Immature natural killer cell (primary cell): ENCODE measurements around the gene PYCARD. TPM values are rescaled to one million over a fixed set of nuclear protein-coding genes. Genes with fewer than 3 reads are reported as not detected.
"Not testable (repeated sequence)": the region's sequence is repeated elsewhere in the genome, so short reads cannot be mapped to it uniquely, and the experiment has no call there.

Experiments
- DNase-seq, 3 donors: peaks; one replicate each; pipeline ENCODE4 v3.0.0; 2022; ENCODE audit warnings: mixed read lengths in 1 of 3
- H3K27ac Mint-ChIP-seq, 6 donors: one replicate each; pipeline ENCODE4 v1.8.0; 2020; ENCODE audit warnings: mixed read lengths in 6 of 6, mild to moderate bottlenecking in 5 of 6, inconsistent platforms in 4 of 6, moderate library complexity in 3 of 6
- H3K27me3 Mint-ChIP-seq, 3 donors: one replicate each; pipeline ENCODE4 v1.8.0; 2020 to 2021; ENCODE audit warnings: low read depth in 3 of 3, mild to moderate bottlenecking in 3 of 3, mixed read lengths in 3 of 3, moderate library complexity in 3 of 3, inconsistent platforms in 1 of 3
- H3K36me3 Mint-ChIP-seq, 3 donors: one replicate each; pipeline ENCODE4 v1.8.0; 2020; ENCODE audit warnings: mixed read lengths in 3 of 3, inconsistent platforms in 2 of 3, mild to moderate bottlenecking in 2 of 3
- H3K4me1 Mint-ChIP-seq, 2 donors: one replicate each; pipeline ENCODE4 v1.8.0; 2020; ENCODE audit warnings: inconsistent platforms in 2 of 2, mild to moderate bottlenecking in 2 of 2, mixed read lengths in 2 of 2, moderate library complexity in 1 of 2
- H3K4me3 Mint-ChIP-seq, 5 donors: one replicate each; pipeline ENCODE4 v1.8.0; 2020; ENCODE audit warnings: mild to moderate bottlenecking in 5 of 5, mixed read lengths in 5 of 5, inconsistent platforms in 3 of 5, moderate library complexity in 3 of 5
- H3K9me3 Mint-ChIP-seq, 6 donors: one replicate each; pipeline ENCODE4 v1.8.0; 2020; ENCODE audit warnings: mild to moderate bottlenecking in 6 of 6, mixed read lengths in 6 of 6, inconsistent platforms in 4 of 6, moderate library complexity in 3 of 6
- polyA plus RNA-seq, 3 donors: library from polyadenylated mRNA; unstranded; fragments of 300-500 nt; fragmentation: Illumina TruSeq; gene quantifications; one replicate each; pipeline ENCODE4 v1.2.3, GENCODE V29; 2021

The PYCARD gene
- polyA plus RNA-seq, 3 donors from 2014 or later = 91.2 to 133 (median 118) TPM

- Mint-ChIP-seq H3K36me3 (peaks cover 46 to 59% (median 51%) of the 10 kb centered on the region in 3 donors), H3K4me1 (peaks cover 78 to 83% of the 10 kb centered on the region in 2 donors), H3K4me3 (peak overlapping the region; percentile 93 to 99 (median 96))
Observed at GRCh38 chr16:31182391-31182790, 20.2 kb downstream of the PYCARD start.

GRCh38 chr16:31181102-31181830 is 21.3 kb downstream of the PYCARD start:
- Mint-ChIP-seq H3K27me3 (peaks cover 28 to 54% (median 52%) of the 10 kb centered on the region in 3 donors), H3K9me3 (no peaks in the 10 kb centered on the region), H3K36me3 (peaks cover 34 to 48% (median 40%) of the 10 kb centered on the region in 3 donors), H3K4me1 (peaks cover 76 to 80% of the 10 kb centered on the region in 2 donors), H3K27ac (peak overlapping the region; percentile 87 to 98 (median 93)), H3K4me3 (peak overlapping the region; percentile 93 to 99 (median 96))
- DNase-seq = peak in 1 of 3 donors; percentile 26

More at GRCh38 chr16:31182391-31182790, 20.2 kb downstream of the PYCARD start:
- peak overlapping the region; percentile 53 to 87 (median 74) for H3K27ac Mint-ChIP-seq
- no peak for DNase-seq
- H3K27me3 Mint-ChIP-seq = peaks cover 26 to 56% (median 55%) of the 10 kb centered on the region in 3 donors
- H3K9me3 Mint-ChIP-seq = no peaks in the 10 kb centered on the region

GRCh38 chr16:31179747-31180459 is 22.7 kb downstream of the PYCARD start, which contains the start of gene FUS:
TSS of gene FUS (plus strand) at chr16:31180139. CDS start at chr16:31180215, 76 bp downstream.
- Mint-ChIP-seq H3K4me1 (peaks cover 63 to 66% of the 10 kb centered on the region in 2 donors), H3K27ac (peak within 1 kb of the TSS; percentile 90 to 100 (median 98)), H3K4me3 (peak within 1 kb of the TSS; percentile 93 to 99 (median 96)), H3K9me3 (no peaks in the 10 kb centered on the region), H3K27me3 (peaks cover 27 to 44% (median 43%) of the 10 kb centered on the region in 3 donors), H3K36me3 (peaks cover 22 to 35% (median 27%) of the 10 kb centered on the region in 3 donors)
- DNase-seq = peak; percentile 91 to 95 (median 95)

DNA sequence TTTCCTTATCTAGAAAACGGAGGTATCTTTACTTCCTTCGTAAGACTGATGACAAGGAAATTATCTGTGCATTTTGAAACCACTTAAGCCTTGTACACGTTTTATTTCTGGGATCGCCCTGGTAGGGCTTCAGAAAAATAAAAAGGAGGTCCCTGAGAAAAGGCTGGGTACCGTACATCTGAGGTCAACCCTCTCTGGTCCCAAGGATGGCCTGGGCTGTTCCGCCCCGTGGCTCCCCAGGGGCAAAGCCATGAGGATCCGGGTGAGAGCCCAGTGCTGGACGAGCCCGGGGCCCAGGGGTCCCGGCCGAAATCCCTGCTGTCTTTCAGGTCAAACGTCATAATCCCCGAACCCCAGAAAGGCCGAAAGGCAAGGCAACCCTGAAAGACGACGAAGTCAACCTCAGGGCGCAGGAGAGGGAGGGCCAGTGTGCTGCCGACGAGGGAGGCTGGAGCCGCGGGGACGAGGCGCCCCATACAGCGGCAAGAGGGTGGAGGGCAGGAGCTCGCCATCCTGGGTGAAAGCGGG is 23.3 kb downstream of the PYCARD start:
- Mint-ChIP-seq H3K27ac (peak overlapping the region; percentile 90 to 100 (median 97)), H3K27me3 (peaks cover 25 to 41% (median 40%) of the 10 kb centered on the region in 3 donors), H3K9me3 (no peaks in the 10 kb centered on the region), H3K36me3 (peaks cover 18 to 31% (median 23%) of the 10 kb centered on the region in 3 donors), H3K4me3 (peak overlapping the region; percentile 93 to 99 (median 96)), H3K4me1 (peaks cover 57 to 60% of the 10 kb centered on the region in 2 donors)
- no peak for DNase-seq

GRCh38 chr16:31177136-31177535 is 25.4 kb downstream of the PYCARD start:
- peak; percentile 76 to 78 (median 77) for DNase-seq
- Mint-ChIP-seq H3K4me3 (peak overlapping the region; percentile 68 to 85 (median 73)), H3K27ac (peak overlapping the region; percentile 12 to 90 (median 75)), H3K9me3 (no peaks in the 10 kb centered on the region), H3K36me3 (peaks cover 5 to 10% (median 7%) of the 10 kb centered on the region in 3 donors), H3K4me1 (peaks cover 36 to 39% of the 10 kb centered on the region in 2 donors), H3K27me3 (peaks cover 25 to 38% (median 29%) of the 10 kb centered on the region in 3 donors)

GRCh38 chr16:31170048-31170447 is 32.5 kb downstream of the PYCARD start:
- not testable (repeated sequence) for DNase-seq, H3K9me3 Mint-ChIP-seq, H3K27me3 Mint-ChIP-seq, H3K4me3 Mint-ChIP-seq, H3K36me3 Mint-ChIP-seq, H3K4me1 Mint-ChIP-seq, H3K27ac Mint-ChIP-seq

DNA sequence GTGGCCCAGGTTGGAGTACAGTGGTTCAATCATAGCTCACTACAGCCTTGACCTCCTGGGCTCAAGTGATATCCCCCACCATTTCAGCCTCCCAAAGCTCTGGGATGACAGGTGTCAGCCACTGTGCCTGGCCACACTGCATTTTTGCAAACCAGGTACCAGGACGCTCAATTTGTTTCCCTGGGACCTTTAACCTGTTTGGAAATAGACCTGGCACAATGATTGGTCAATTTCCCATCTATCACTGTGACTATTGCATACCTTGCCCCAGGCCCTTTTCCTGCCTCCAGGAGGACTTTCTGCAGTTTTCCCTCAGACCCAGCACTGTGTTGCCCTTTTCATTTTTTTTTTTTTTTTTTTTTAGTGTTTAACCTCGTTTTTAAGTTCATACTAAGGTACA is 33.7 kb downstream of the PYCARD start:
- H3K27me3 Mint-ChIP-seq = peaks cover 0 to 6% (median 0%) of the 10 kb centered on the region in 3 donors
- H3K9me3 Mint-ChIP-seq = no peaks in the 10 kb centered on the region
- no peak overlapping the region for H3K4me3 Mint-ChIP-seq
- no peak overlapping the region for H3K27ac Mint-ChIP-seq
- H3K4me1 Mint-ChIP-seq = no peaks in the 10 kb centered on the region
- DNase-seq = no peak
- H3K36me3 Mint-ChIP-seq = no peaks in the 10 kb centered on the region

DNA sequence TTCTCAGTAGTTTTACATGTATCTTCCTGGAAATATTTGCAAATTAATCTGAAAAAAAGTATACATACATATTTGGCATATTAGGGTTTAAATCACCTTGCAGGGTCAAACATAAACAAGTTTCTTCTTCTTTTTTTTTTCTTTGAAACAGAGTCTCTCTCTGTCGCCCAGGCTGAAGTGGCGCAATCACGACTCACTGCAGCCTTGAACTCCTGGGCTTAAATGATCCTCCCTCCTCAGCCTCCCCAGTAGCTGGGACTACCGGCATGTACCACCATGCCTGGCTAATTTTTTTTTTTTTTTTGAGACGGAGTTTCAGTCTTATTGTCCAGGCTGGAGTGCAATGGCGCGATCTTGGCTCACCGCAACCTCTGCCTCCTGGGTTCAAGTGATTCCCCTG is 35.2 kb downstream of the PYCARD start:
- Mint-ChIP-seq H3K4me1 (no peaks in the 10 kb centered on the region), H3K27ac (no peak overlapping the region)
- no peak for DNase-seq

GRCh38 chr16:31157136-31157535 is 45.4 kb downstream of the PYCARD start:
- DNase-seq = no peak
- Mint-ChIP-seq H3K27me3 (peaks cover 1 to 4% (median 3%) of the 10 kb centered on the region in 3 donors), H3K27ac (peak overlapping the region in 1 of 6 donors; percentile 8), H3K36me3 (no peaks in the 10 kb centered on the region), H3K9me3 (no peaks in the 10 kb centered on the region), H3K4me1 (peaks cover 8 to 9% of the 10 kb centered on the region in 2 donors), H3K4me3 (peak overlapping the region in 4 of 5 donors; percentile 18 to 56 (median 30))

More for the DNA sequence above, 35.2 kb downstream of the PYCARD start:
- Mint-ChIP-seq H3K4me3 (no peak overlapping the region), H3K9me3 (no peaks in the 10 kb centered on the region), H3K36me3 (no peaks in the 10 kb centered on the region), H3K27me3 (peaks cover 0 to 6% (median 4%) of the 10 kb centered on the region in 3 donors)

Other genes with a start within 250 kb of the PYCARD start
- 1 to 10 TPM in 2 of 3 donors, not detected in 1; 1.8 to 2.4 TPM for gene SETD1A, start 245.0 kb downstream of the PYCARD start, polyA plus RNA-seq
- not detected for gene HSD3B7, start 217.6 kb downstream of the PYCARD start, polyA plus RNA-seq
- not detected for gene STX1B, start 192.1 kb downstream of the PYCARD start, polyA plus RNA-seq
- gene STX4, start 169.2 kb downstream of the PYCARD start, polyA plus RNA-seq = 10 to 100 TPM; 31.3 to 46.4 (median 33.3) TPM
- 10 to 100 TPM in 2 of 3 donors, 1 to 10 TPM in 1; 6.8 to 17.2 (median 10.1) TPM for gene ZNF668, start 128.5 kb downstream of the PYCARD start, polyA plus RNA-seq
- 10 to 100 TPM in 1 of 3 donors, 1 to 10 TPM in 1, under 1 TPM in 1; 0.93 to 11.5 (median 2.5) TPM for gene ZNF646, start 128.3 kb downstream of the PYCARD start, polyA plus RNA-seq
- gene PRSS53, start 113.8 kb downstream of the PYCARD start, polyA plus RNA-seq = 1 to 10 TPM in 1 of 3 donors, under 1 TPM in 2; 0.27 to 1.4 (median 0.63) TPM
- gene VKORC1, start 108.0 kb downstream of the PYCARD start, polyA plus RNA-seq = 100 to 1,000 TPM; 114 to 164 (median 116) TPM
- 10 to 100 TPM; 21.4 to 50.3 (median 30.1) TPM for gene BCKDK, start 94.4 kb downstream of the PYCARD start, polyA plus RNA-seq
- 10 to 100 TPM; 29.4 to 53.9 (median 32.6) TPM for gene KAT8, start 85.1 kb downstream of the PYCARD start, polyA plus RNA-seq
- gene PRSS8, start 67.0 kb downstream of the PYCARD start, polyA plus RNA-seq = not detected
- gene PRSS36, start 52.7 kb downstream of the PYCARD start, polyA plus RNA-seq = 1 to 10 TPM; 3.4 to 8.6 (median 6.9) TPM
- gene FUS, start 22.6 kb downstream of the PYCARD start, polyA plus RNA-seq = 100 to 1,000 TPM in 1 of 3 donors, 10 to 100 TPM in 2; 73.4 to 169 (median 87.4) TPM
- gene TRIM72, start 11.4 kb upstream of the PYCARD start, polyA plus RNA-seq = not detected
- not detected for gene PYDC1, start 14.4 kb upstream of the PYCARD start, polyA plus RNA-seq
- gene ITGAM, start 57.2 kb upstream of the PYCARD start, polyA plus RNA-seq = 100 to 1,000 TPM in 1 of 3 donors, 10 to 100 TPM in 2; 70.6 to 186 (median 89.3) TPM
- gene ITGAX, start 152.4 kb upstream of the PYCARD start, polyA plus RNA-seq = 10 to 100 TPM; 41.6 to 82.9 (median 47.9) TPM
- gene ITGAD, start 190.6 kb upstream of the PYCARD start, polyA plus RNA-seq = under 1 TPM in 2 of 3 donors, not detected in 1; 0.27 to 0.47 TPM
- gene COX6A2, start 225.6 kb upstream of the PYCARD start, polyA plus RNA-seq = 1 to 10 TPM in 2 of 3 donors, not detected in 1; 1.5 to 1.8 TPM
- under 1 TPM in 2 of 3 donors, not detected in 1; 0.10 to 0.17 TPM for gene ZNF843, start 240.0 kb upstream of the PYCARD start, polyA plus RNA-seq